ENCODE results near the gene MBD1.
"Not testable (repeated sequence)": the region's sequence is repeated elsewhere in the genome, so short reads cannot be mapped to it uniquely, and the experiment has no call there.

The MBD1 gene

DNA sequence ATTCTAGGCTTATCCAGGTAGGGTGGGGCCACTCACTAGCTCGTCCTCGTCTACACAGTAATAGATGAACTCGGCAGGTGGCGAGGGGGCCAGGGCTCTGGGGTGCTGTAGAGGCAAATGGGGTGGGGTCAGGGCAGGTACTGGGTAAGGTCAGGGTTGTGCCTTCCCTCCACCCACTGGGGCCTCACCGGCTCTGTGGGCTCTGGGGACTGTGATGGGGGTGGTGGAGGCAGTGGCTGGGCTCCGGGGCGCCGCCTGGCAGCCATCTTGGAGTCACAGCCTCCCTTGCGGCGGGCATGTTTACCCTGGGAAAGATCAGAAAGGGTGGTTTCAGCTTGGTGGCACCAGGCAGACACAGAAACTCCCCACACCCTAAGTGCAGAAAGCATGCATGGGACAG, 6.4 kb downstream of the MBD1 start:
- DNase-seq (ENCODE audit: low read depth in 1 of 2, low spot score in 1 of 2): no peak

GRCh38 chr18:50274044-50274442, 7.3 kb downstream of the MBD1 start:
- no peak for DNase-seq (ENCODE audit: low read depth in 1 of 2, low spot score in 1 of 2)

GRCh38 chr18:50273203-50274043, 7.9 kb downstream of the MBD1 start:
- DNase-seq (ENCODE audit: low read depth in 1 of 2, low spot score in 1 of 2): no peak

GRCh38 chr18:50272568-50272967, 8.8 kb downstream of the MBD1 start:
- DNase-seq (ENCODE audit: low read depth in 1 of 2, low spot score in 1 of 2): no peak

GRCh38 chr18:50268022-50268747, 13.1 kb downstream of the MBD1 start:
- DNase-seq (ENCODE audit: low read depth in 1 of 2, low spot score in 1 of 2): peak; percentile 67 to 71

DNA sequence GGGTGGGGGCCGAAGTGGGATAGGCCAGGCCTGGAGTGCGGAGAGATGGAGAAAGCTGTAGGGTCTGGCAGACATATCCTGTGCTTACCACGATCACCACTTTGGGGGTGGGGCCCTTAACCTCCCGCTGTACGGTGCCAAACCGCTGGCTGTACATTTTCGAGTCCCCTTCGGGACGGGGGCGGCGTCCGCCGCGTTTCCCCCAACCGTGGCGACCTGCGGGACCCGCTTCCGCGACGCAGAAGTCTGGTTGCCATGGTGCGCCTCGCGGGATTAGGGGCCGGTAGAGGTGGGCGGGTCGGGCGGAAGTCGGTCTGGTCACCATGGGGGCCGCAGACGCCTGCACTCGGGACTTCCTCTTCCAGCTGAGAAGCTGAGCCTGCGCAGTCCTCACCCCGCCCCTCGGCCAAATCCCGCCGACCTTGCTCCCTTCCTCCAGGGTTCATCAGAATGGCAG, 15.0 kb downstream of the MBD1 start, which contains the start of gene CFAP53:
Gene CFAP53, minus strand, starts transcription at position 248 of the 457 bp plus-strand sequence. Its CDS starts 91 bp downstream, at position 157.
- DNase-seq (ENCODE audit: low read depth in 1 of 2, low spot score in 1 of 2): peak; percentile 61 to 69

DNA sequence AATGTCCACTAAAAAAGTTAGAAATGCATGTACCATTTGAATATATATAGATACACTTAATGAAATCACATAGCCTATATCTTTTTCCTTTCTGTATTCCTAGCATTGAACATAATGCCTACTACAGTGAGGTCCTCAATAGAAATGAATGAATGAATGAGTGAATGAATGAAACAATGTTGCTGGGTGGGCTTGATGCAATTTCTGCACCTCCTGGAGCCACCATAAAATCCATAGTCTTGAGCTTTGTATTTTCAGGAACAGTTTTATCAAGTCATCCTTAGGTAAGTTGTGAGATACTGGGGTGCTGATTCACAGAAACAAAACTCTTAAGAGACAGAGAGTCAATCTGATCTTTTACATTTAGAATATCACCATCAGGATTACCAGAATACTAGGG, 18.3 kb downstream of the MBD1 start:
- no peak for DNase-seq (ENCODE audit: low read depth in 1 of 2, low spot score in 1 of 2)

DNA sequence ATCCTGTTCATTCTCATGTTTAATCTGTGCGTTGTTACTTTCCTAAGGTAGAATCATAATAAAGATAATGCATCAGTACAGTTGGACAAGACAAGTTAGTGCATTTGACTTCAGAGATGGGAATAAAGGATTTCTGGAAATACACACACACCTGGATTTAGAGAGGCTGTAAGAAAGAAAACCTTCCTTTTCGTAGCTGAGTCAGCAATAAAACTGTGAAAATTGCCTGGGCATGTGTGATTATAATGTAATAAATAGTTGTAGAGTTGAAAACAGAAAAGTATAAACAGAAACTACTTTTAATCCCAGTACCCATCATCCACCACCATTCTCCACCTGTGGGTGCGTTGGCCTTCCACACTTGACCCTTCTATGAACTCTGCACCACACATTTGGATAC, 30.4 kb downstream of the MBD1 start:
- DNase-seq (ENCODE audit: low read depth in 1 of 2, low spot score in 1 of 2): no peak

DNA sequence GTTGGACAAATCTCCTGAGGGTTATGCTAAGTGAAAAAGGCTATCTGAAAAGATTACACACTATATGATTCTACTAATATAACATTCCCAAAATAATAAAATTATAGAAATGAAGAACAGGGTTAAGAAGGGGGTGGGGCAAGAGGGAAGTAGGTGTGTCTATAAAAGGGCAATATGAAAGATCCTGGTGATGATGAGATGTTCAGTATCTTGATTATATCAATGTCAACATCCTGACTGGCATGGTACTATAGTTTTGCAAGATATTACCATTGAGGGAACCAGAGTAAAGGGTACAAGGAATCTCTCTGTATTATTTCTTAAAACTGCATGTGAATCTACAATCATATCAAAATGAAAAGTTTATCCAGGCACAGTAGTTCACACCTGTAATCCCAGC, 31.7 kb downstream of the MBD1 start:
- no peak for DNase-seq (ENCODE audit: low read depth in 1 of 2, low spot score in 1 of 2)

DNA sequence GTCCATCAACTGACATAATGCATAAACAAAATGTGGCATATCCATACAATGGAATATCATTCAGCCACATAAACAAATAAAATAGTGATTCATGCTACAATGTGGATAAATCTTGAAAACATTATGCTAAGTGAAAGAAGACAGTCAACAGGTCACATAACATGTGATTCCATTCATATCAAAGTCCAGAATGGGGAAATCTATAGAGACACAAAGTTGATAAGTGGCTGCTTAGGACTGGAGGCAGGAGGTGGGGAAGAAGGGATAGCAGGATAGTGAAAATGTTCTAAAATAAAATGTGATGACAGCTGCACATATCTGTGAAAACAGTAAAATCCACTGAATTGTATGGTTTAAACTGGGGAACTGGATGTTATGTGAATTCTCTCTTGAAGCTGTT, 33.8 kb downstream of the MBD1 start:
- DNase-seq (ENCODE audit: low read depth in 1 of 2, low spot score in 1 of 2): no peak

DNA sequence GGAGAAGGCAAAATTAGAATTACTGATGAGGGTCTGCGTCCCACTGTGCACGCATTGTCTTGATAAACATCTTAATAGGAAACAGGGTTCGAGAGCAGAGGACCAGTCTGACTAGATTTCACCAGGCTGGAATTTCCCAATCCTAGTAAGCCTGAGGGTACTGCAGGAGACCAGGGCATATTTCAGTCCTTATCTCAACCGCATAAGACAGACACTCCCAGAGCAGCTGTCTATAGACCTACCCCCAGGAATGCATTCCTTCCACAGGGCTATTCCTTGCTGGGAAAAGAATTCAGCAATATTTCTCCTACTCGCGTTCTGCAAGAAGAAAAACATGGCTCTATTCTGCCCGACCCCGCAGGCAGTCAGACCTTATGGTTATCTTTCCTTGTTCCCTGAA, 39.6 kb downstream of the MBD1 start:
- DNase-seq (ENCODE audit: low read depth in 1 of 2, low spot score in 1 of 2): not testable (repeated sequence)

DNA sequence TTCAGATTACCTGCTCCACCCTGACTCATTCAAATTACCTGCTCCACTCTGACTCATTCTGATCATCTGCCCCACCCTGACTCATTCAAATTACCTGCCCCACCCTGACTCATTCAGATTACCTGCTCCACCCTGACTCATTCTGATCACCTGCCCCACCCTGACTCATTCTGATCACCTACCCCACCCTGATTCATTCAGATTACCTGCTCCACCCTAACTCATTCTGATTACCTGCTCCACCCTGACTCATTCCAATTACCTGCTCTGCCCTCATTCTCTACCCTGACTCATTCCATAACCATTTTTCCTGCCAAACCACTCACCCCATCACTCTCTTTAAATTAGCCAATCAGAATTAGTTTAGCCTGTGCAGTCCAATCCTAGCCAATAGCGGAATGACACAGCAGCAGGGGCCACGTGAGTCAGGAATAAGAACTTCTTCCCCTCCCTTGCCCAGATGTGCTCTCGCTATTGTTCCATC, 41.2 kb downstream of the MBD1 start:
- DNase-seq (ENCODE audit: low read depth in 1 of 2, low spot score in 1 of 2): no peak

DNA sequence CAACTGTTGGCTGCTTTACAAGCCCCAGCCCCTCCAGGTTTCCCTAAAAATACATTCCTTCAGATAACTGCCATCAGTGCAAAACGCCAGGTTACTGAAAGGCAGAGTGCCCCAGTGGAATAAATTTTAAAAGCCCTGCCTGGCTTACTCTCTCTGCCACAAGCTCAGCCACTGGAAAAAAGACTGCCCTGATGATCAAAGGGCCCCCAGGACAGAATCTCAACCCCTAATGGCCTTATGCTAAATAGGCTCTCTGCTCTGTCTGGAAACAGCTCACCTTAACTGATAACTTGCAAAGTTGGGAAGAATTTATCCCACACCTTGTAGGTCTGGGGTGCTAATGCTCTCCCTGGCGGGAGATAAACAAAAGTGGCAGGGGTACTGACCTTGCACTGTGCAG, 48.9 kb downstream of the MBD1 start:
- DNase-seq (ENCODE audit: low read depth in 1 of 2, low spot score in 1 of 2): no peak

DNA sequence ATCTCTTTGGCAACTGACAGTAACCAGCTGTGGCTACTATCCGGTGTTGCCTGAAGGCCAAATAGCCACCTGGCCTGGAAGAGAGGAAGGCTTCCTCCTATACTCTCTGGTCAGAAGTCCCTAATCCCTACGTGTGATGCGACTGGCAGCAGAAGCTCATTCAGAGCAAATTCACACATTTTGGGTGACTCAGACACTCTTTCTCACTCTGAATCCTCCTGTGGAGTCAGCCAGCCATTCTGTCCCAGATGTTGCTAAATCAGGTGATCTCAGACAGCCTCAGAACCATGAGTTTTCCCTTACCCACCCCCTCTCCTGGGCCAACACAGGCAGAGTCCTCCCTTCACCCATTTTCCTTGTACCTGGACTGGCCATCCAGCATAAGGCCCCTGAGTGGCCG, 49.7 kb downstream of the MBD1 start:
- no peak for DNase-seq (ENCODE audit: low read depth in 1 of 2, low spot score in 1 of 2)

GRCh38 chr18:50220249-50220648, 61.1 kb downstream of the MBD1 start:
- not testable (repeated sequence) for DNase-seq (ENCODE audit: low read depth in 1 of 2, low spot score in 1 of 2)

All from stimulated activated CD4-positive, alpha-beta T cell treated with anti-CD3 and anti-CD28 coated beads, Interleukin-15, amount 100 ng/mL, for 1 hour (primary cell).